Panc1 (cell line): ENCODE results near the gene MAPK10.

Experiments
- CTCF ChIP-seq: fragments of 450-650 bp; IDR thresholded peaks from 2 replicates; pipeline ENCODE4 v1.5.1; 2017; ENCODE audit warnings: mild to moderate bottlenecking
- POLR2AphosphoS5 ChIP-seq: IDR thresholded peaks from 2 replicates; pipeline ENCODE4 v1.6.1; 2012; ENCODE audit warnings: mild to moderate bottlenecking, low read depth, low read length, moderate library complexity
- SIN3A ChIP-seq: IDR thresholded peaks from 2 replicates; pipeline ENCODE4 v1.6.1; 2012; ENCODE audit warnings: low read depth, mild to moderate bottlenecking, low read length, moderate library complexity, borderline replicate concordance; ENCODE audit not compliant: insufficient read depth
- TCF7L2 ChIP-seq: IDR thresholded peaks from 2 replicates; pipeline ENCODE4 v1.6.1; 2011; ENCODE audit warnings: mild to moderate bottlenecking, low read depth, low read length, inconsistent platforms

GRCh38 chr4:85963231-85963630 lies 396.6 kb downstream of the MAPK10 start:
- no peak for TF ChIP-seq POLR2AphosphoS5
- TF ChIP-seq CTCF: no peak
- no peak for TF ChIP-seq TCF7L2
- no peak for TF ChIP-seq SIN3A
